Measurements from ENCODE around the gene FGF13. TPM values are rescaled to one million over a fixed set of nuclear protein-coding genes. Genes with fewer than 3 reads are reported as not detected.

The FGF13 gene
- 0.75 and 2.7 TPM in 2 replicates for total RNA-seq (2022)
- percentile 38 among the genes with signal in this experiment for Bru-seq, nascent RNA
- BruChase-seq, experiment 1, labeled RNA remaining after a 6-hour chase: percentile 40 among the genes with signal in this experiment
- BruChase-seq, experiment 2, labeled RNA remaining after a 2-hour chase: percentile 46 among the genes with signal in this experiment
- long read RNA-seq: 0 reads

- Mint-ChIP-seq H3K27me3 (ENCODE audit: insufficient read depth, unreplicated experiment) (peaks cover 40% of the 10 kb centered on the region), H3K4me1 (ENCODE audit: insufficient read depth, unreplicated experiment) (no peaks in the 10 kb centered on the region), H3K9me3 (ENCODE audit: unreplicated experiment) (no peaks in the 10 kb centered on the region), H3K27ac (ENCODE audit: low read depth, unreplicated experiment) (no peak within 1 kb of the TSS), H3K36me3 (ENCODE audit: insufficient read depth, unreplicated experiment) (no peaks in the 10 kb centered on the region), H3K4me3 (ENCODE audit: unreplicated experiment) (peak within 1 kb of the TSS; percentile 64)
- TF ChIP-seq CTCF (IDR thresholded peaks at IDR 0.05; ENCODE audit: unreplicated experiment): peak; percentile 19
- ChIA-PET CTCF (interaction anchor here (0.6 to 4.5 kb wide), 14 partner anchors 9 to 526 kb away, joined by 3 to 21 read pairs (median 3); no protein-coding TSS in a partner anchor), POLR2A (no interaction called here)
- intact Hi-C loops (cut with micrococcal nuclease): no loop called here
- peak; percentile 31 for DNase-seq (ENCODE audit: unreplicated experiment)
- BruUV-seq (replicated peaks): no TSS peak
Observed at GRCh38 chrX:138711399-138712347, at the start of gene FGF13. Gene FGF13, minus strand, starts transcription at chrX:138711717. Its CDS starts 714 bp downstream, at chrX:138711003.

GRCh38 chrX:138759217-138759943 lies 47.9 kb upstream of the FGF13 start:
- BruUV-seq (replicated peaks): no TSS peak
- DNase-seq (ENCODE audit: unreplicated experiment): no peak
- intact Hi-C loops (cut with micrococcal nuclease): loop anchor here (5.0 kb wide), 2 partner anchors 1213 to 1903 kb away; no protein-coding TSS in a partner anchor

GRCh38 chrX:138756234-138756633 lies 44.7 kb upstream of the FGF13 start:
- no peaks in the 10 kb centered on the region for H3K4me1 Mint-ChIP-seq (ENCODE audit: insufficient read depth, unreplicated experiment)
- POLR2A ChIA-PET: no interaction called here
- no peaks in the 10 kb centered on the region for H3K27me3 Mint-ChIP-seq (ENCODE audit: insufficient read depth, unreplicated experiment)
- intact Hi-C loops (cut with micrococcal nuclease): loop anchor here (5.0 kb wide), 2 partner anchors 1216 to 1906 kb away; no protein-coding TSS in a partner anchor
- no peaks in the 10 kb centered on the region for H3K9me3 Mint-ChIP-seq (ENCODE audit: unreplicated experiment)
- no TSS peak for BruUV-seq (replicated peaks)
- H3K36me3 Mint-ChIP-seq (ENCODE audit: insufficient read depth, unreplicated experiment): no peaks in the 10 kb centered on the region
- no peak overlapping the region for H3K27ac Mint-ChIP-seq (ENCODE audit: low read depth, unreplicated experiment)
- TF ChIP-seq CTCF (IDR thresholded peaks at IDR 0.05; ENCODE audit: unreplicated experiment): peak; percentile 29
- CTCF ChIA-PET: interaction anchor here (0.6 to 3.7 kb wide), 15 partner anchors 12 to 1346 kb away, joined by 3 to 23 read pairs (median 4); no protein-coding TSS in a partner anchor
- peak; percentile 62 for DNase-seq (ENCODE audit: unreplicated experiment)
- H3K4me3 Mint-ChIP-seq (ENCODE audit: unreplicated experiment): no peak overlapping the region

More at GRCh38 chrX:138759217-138759943, 47.9 kb upstream of the FGF13 start:
- no peak overlapping the region for H3K4me3 Mint-ChIP-seq (ENCODE audit: unreplicated experiment)
- no peaks in the 10 kb centered on the region for H3K9me3 Mint-ChIP-seq (ENCODE audit: unreplicated experiment)
- CTCF ChIA-PET: interaction anchor here (0.5 to 1.9 kb wide), 3 partner anchors 13 to 1008 kb away, joined by 3 to 9 read pairs (median 6); no protein-coding TSS in a partner anchor
- TF ChIP-seq CTCF (IDR thresholded peaks at IDR 0.05; ENCODE audit: unreplicated experiment): no peak
- H3K4me1 Mint-ChIP-seq (ENCODE audit: insufficient read depth, unreplicated experiment): no peaks in the 10 kb centered on the region
- H3K36me3 Mint-ChIP-seq (ENCODE audit: insufficient read depth, unreplicated experiment): no peaks in the 10 kb centered on the region
- H3K27ac Mint-ChIP-seq (ENCODE audit: low read depth, unreplicated experiment): no peak overlapping the region
- POLR2A ChIA-PET: no interaction called here
- H3K27me3 Mint-ChIP-seq (ENCODE audit: insufficient read depth, unreplicated experiment): no peaks in the 10 kb centered on the region

Data from MCF 10A (cell line).